Effector CD4-positive, alpha-beta T cell (primary cell): ENCODE results near the gene MLXIP.
"Not testable (repeated sequence)": the region's sequence is repeated elsewhere in the genome, so short reads cannot be mapped to it uniquely, and the experiment has no call there.

Experiments used
- DNase-seq: peaks from one replicate; pipeline ENCODE4 v3.0.0-alpha.2; 2020

The MLXIP gene

DNA sequence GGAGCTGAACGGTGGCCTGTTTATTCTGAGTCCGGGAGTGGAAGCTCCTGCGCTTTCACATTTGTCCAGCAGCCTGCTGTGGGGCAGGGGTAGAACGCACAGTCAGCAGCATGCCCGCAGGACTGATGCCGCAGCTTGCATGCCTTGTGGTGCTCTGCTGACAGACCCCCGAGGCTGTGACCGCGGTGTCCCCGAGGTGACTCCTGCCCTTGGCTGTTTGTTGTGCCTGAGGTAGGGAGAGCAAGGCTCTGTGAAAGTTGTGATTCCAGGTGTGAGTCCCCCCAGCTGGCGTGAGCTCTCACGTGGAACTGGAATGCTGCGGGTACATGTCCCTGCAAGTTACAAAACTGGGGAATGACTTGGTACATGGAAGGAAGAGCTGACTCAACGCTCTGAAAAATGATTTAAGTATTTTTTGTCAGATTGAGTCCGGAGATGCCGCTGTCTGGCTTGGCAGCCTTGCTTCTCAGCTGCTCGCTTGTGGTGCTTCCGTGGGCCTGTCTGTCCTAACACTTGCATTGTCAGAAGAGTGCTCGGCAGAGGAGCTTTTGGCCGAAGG lies 18.1 kb downstream of the MLXIP start:
- DNase-seq, result no peak

DNA sequence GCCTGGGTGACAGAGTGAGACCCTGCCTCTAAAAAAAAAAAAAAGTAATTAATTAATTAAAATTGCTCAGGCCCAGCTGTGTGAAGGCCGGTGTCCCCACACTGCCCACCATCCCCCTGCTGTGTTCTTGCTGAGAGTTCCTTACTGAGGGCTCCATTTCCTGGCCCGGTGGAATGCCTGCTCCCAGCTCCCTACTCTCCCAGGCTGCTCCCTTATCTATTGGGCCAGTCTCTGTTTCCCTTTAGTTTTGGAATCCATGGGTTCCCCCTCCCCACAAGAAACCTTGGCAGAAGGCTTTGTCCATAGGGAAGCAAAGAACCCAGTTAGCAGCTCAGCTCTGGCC lies 19.0 kb downstream of the MLXIP start:
- DNase-seq, result no peak

GRCh38 chr12:122097927-122098756 lies 19.6 kb downstream of the MLXIP start:
- no peak for DNase-seq

- DNase-seq, result no peak
These were observed 20.8 kb downstream of the MLXIP start for GRCh38 chr12:122099280-122099749.

DNA sequence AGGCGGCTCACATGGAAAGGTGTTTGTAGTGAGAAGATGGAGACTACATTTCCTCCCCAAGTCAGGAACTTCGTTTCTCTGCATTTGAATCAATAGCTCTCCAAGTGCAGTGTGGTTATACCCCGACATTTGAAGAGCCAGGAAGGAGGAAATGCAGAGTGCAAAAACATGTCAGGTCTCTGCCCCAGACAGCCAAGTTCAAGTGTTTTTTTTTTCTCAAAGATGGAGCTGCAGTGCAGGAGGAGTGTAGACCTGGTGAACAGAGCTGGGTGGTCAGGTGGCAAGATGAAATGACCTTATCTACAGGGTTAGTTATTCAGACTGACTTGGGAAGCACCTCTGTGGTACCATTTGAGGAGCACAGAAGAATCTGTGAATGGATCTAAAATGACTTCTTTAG lies 21.3 kb downstream of the MLXIP start:
- DNase-seq, result no peak

GRCh38 chr12:122100568-122100967 lies 22.0 kb downstream of the MLXIP start:
- no peak for DNase-seq

GRCh38 chr12:122102331-122102730 lies 23.8 kb downstream of the MLXIP start:
- DNase-seq, result no peak

DNA sequence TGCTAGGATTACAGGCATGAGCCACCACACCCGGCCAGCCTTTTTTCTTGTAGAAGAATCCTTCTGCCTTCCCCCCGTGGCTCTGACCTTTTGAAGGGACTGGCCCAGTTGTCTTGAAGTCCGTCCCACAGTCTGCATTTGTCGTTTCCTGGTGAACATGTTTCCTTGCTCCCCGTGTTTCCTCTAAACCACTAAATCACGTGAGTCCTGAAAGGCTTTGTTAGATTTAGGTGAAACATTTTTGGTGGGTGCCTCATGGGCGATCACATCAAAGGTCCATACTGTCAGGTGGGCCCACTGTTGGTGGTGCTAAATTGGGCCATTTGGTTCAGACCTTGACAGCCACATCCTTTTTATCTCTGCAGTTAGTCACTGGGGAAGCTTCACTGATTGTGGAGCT lies 26.3 kb downstream of the MLXIP start:
- DNase-seq, result no peak

GRCh38 chr12:122105496-122105895 lies 26.9 kb downstream of the MLXIP start:
- DNase-seq, result not testable (repeated sequence)

GRCh38 chr12:122106843-122107242 lies 28.3 kb downstream of the MLXIP start:
- no peak for DNase-seq

DNA sequence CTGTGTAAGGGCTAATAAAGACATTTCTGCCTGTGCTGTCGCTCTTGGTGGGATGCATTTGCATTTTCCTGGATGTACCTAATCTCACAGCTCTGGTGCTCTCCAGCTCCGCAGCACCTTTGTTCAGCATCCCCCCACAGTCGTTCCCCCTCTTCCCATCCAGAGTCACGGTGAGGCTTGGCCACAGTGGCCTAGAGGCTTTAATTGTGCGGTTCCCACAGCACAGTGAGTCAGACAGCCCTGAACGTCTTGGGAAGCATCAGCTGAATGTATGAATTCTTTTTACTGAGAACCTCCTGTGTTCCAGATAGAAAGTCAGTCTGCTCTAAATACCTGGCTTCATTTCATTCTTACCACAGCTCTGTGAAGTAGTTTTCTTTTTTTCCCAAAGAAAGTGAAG lies 28.7 kb downstream of the MLXIP start:
- no peak for DNase-seq

- no peak for DNase-seq
These were observed 32.6 kb downstream of the MLXIP start for GRCh38 chr12:122111089-122111641.

- DNase-seq, result no peak
These were observed 38.4 kb downstream of the MLXIP start for GRCh38 chr12:122116707-122117535.

DNA sequence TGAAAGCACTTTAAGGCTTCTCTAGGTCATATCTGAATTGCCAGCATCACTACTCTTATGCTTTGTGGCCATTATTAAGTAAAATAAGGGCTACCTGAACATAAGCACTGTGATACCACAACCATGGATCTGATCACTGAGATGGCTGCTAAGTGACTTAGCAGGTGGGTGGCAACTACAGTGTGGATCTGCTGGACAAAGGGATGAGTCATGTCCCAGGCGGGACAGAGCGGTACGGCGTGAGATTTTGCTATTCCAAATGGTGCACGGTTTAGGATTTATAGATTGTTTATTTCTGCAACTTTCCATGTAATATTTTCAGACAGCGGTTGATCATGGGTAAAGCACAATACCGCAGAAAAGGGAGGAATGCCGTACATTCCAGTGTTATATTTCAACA lies 39.4 kb downstream of the MLXIP start:
- no peak for DNase-seq

GRCh38 chr12:122121341-122121740 lies 42.8 kb downstream of the MLXIP start:
- DNase-seq, result not testable (repeated sequence)

DNA sequence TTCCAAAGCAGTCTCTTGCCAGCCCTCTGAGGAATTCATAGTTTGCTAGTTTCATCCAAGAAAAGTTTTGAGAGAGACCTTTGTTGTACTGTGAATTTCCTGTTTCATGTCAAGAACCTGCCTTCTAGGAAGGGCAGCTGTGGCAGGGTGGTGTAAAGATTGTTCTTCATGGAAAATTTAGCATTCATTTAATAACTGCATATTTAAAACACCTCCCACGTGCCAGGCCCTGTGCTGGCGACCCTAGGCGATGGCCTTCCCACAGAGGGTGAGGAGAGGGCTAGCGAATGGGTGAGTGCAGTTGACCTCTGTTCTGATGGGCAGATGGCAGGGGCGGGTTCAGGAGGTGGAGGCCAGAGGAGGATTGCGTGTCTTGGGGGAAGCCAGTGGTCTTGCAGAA lies 43.2 kb downstream of the MLXIP start:
- DNase-seq, result no peak

DNA sequence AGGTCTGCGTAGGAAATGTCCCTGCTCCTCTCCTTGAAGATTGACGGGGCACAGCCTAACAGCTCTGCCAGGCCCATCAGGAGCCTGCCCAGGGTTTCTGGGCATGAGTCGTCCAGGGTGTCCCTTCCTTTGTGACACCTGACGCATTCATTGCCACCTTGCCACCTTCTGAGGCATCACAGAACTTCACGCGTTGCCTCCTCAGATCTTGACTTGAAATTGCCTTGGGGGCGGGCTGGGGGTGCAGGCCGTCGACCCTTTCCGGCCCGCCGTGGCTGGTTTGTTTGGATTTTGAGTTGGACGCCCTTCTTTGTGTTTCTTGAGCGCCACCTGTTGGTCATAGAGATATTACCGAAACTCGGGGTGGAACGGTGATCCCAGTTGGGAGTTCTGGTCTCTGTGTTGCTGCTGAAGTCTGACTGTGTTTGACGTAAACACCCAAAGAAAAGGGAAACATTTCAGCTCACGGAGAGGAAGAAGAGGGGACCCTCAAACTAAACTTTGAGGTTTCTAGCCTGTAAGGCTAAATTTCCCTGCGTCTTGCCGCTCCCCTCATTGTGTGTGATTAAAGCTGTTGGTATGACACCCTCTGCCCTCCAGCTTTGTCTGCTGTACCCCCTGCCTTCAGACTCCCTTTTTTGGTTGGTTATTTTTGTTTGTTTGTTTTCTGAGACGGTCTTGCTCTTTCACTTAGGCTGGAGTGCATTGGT lies 44.6 kb downstream of the MLXIP start:
- DNase-seq, result peak; percentile 66

- no peak for DNase-seq
These were observed 45.2 kb downstream of the MLXIP start for GRCh38 chr12:122123761-122124145.

DNA sequence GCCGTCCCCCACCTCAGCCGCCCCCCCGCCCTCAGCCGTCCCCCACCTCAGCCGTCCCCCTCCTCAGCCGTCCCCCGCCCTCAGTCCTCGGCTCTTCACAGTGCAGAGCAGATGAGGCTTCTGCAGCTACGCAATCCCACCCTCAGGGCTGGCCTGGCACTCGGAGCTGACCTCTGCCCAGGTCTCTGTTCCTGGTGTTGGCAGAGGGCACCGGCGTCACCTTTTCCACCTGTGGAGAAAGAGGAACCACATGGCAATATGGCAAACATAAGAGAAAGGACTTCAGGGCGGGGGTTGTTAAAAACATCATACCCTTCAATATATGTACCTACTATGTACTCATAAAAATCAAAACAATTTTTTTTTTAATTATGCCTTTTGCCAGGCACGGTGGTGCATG lies 45.8 kb downstream of the MLXIP start:
- no peak for DNase-seq

DNA sequence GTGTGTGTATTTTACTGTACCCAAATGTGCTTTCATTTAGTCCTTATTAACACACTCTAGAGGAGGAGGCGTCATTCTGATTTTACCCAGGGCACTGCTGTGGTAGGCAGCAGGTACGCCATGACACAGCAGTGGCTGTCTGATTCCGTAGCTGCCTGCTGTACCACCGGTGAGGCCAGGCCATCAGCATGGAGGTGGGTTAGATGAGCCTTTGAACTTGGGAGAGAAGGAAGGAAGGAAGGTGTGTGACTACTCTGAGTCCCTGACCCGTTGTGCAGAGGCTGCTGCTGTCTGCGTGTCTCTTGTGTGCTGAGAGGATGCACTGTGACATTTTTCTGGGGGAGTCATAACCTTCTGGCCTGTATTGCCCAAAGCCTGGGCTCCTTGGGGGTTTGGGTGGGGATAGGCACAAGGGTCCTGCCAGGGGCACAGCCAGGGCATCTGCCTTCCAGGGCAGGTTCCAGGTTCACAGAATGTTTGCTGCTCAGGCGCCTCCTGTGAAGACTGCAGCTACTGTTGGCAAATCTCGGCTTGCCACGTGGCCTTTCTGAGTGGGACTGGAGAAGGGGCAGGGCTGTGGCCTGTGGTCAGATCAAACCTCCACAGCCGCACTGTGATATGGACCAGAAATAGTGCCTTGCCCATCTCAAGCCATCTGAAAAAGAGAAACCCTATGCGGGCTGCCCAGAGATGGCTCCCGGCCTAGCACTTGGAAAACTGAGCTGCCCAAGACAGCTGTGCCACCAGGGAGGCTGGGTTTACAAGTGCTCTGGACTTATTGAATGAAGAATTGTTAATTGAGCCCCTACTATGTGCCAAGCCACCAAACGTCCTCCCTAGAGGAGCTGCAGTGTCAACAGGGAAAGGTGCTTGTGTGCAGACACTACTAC lies 47.1 kb downstream of the MLXIP start:
- DNase-seq, result no peak

GRCh38 chr12:122126342-122126635 lies 47.7 kb downstream of the MLXIP start:
- no peak for DNase-seq
